ENCODE measurements around the gene SLC22A1. TPM values are rescaled to one million over a fixed set of nuclear protein-coding genes. Genes with fewer than 3 reads are reported as not detected.

Gene SLC22A1
- total RNA-seq, 3 donors from 2014 or later = 0.98 to 3.2 (median 1.3) TPM

GRCh38 chr6:160102956-160103824 is 18.4 kb upstream of the SLC22A1 start:
- Histone ChIP-seq H3K27me3 (no peaks in the 10 kb centered on the region), H3K4me3 (no peak overlapping the region), H3K36me3 (no peaks in the 10 kb centered on the region), H3K27ac (no peak overlapping the region), H3K4me1 (no peaks in the 10 kb centered on the region), H3K9me3 (no peaks in the 10 kb centered on the region)
- intact Hi-C loops (cut with DNase I; ENCODE audit: low total_unique reads) = no loop called here
- no peak for DNase-seq (ENCODE audit: low spot score in 2 of 2)
- TF ChIP-seq CTCF (IDR thresholded peaks at IDR 0.05) (no peak), POLR2AphosphoS5 (IDR thresholded peaks at IDR 0.05) (no peak), POLR2A (IDR thresholded peaks at IDR 0.05) (no peak)

- Histone ChIP-seq H3K4me3 (no peak overlapping the region), H3K4me1 (no peaks in the 10 kb centered on the region), H3K27ac (no peak overlapping the region), H3K36me3 (no peaks in the 10 kb centered on the region), H3K27me3 (no peaks in the 10 kb centered on the region), H3K9me3 (no peaks in the 10 kb centered on the region)
- DNase-seq (ENCODE audit: low spot score in 2 of 2) = no peak
- no peak for TF ChIP-seq CTCF (IDR thresholded peaks at IDR 0.05)
- no peak for TF ChIP-seq POLR2A (IDR thresholded peaks at IDR 0.05)
- TF ChIP-seq POLR2AphosphoS5 (IDR thresholded peaks at IDR 0.05) = no peak
- intact Hi-C loops (cut with DNase I; ENCODE audit: low total_unique reads) = no loop called here
Measured at GRCh38 chr6:160103825-160104100, 17.9 kb upstream of the SLC22A1 start.

- Histone ChIP-seq H3K27me3 (no peaks in the 10 kb centered on the region), H3K36me3 (no peaks in the 10 kb centered on the region), H3K4me3 (no peak overlapping the region), H3K27ac (no peak overlapping the region), H3K4me1 (no peaks in the 10 kb centered on the region), H3K9me3 (no peaks in the 10 kb centered on the region)
- TF ChIP-seq POLR2A (IDR thresholded peaks at IDR 0.05) (no peak), POLR2AphosphoS5 (IDR thresholded peaks at IDR 0.05) (no peak), CTCF (IDR thresholded peaks at IDR 0.05) (no peak)
- DNase-seq (ENCODE audit: low spot score in 2 of 2) = no peak
- intact Hi-C loops (cut with DNase I; ENCODE audit: low total_unique reads) = loop anchor here (5.0 kb wide), 1 partner anchor 1558 kb away; no protein-coding TSS in a partner anchor
Measured at GRCh38 chr6:160104821-160105517, 16.6 kb upstream of the SLC22A1 start.

GRCh38 chr6:160106010-160106409 is 15.6 kb upstream of the SLC22A1 start:
- Histone ChIP-seq H3K4me3 (no peak overlapping the region), H3K27ac (no peak overlapping the region), H3K4me1 (no peaks in the 10 kb centered on the region), H3K9me3 (no peaks in the 10 kb centered on the region), H3K27me3 (no peaks in the 10 kb centered on the region), H3K36me3 (no peaks in the 10 kb centered on the region)
- intact Hi-C loops (cut with DNase I; ENCODE audit: low total_unique reads) = loop anchor here (5.0 kb wide), 1 partner anchor 1559 kb away; no protein-coding TSS in a partner anchor
- DNase-seq (ENCODE audit: low spot score in 2 of 2) = no peak
- no peak for TF ChIP-seq POLR2AphosphoS5 (IDR thresholded peaks at IDR 0.05)
- no peak for TF ChIP-seq POLR2A (IDR thresholded peaks at IDR 0.05)

GRCh38 chr6:160106701-160107100 is 14.9 kb upstream of the SLC22A1 start:
- DNase-seq (ENCODE audit: low spot score in 2 of 2) = no peak
- intact Hi-C loops (cut with DNase I; ENCODE audit: low total_unique reads) = loop anchor here (5.0 kb wide), 1 partner anchor 1559 kb away; no protein-coding TSS in a partner anchor
- Histone ChIP-seq H3K4me1 (no peaks in the 10 kb centered on the region), H3K36me3 (no peaks in the 10 kb centered on the region), H3K9me3 (no peaks in the 10 kb centered on the region), H3K27me3 (no peaks in the 10 kb centered on the region), H3K27ac (no peak overlapping the region), H3K4me3 (no peak overlapping the region)
- no peak for TF ChIP-seq POLR2AphosphoS5 (IDR thresholded peaks at IDR 0.05)
- no peak for TF ChIP-seq CTCF (IDR thresholded peaks at IDR 0.05)
- no peak for TF ChIP-seq POLR2A (IDR thresholded peaks at IDR 0.05)

Data from breast epithelium (tissue), 4 donors.